Erythroblast (primary cell): Measurements from ENCODE around the gene CHADL.

Source experiments
- GATA1 ChIP-seq: IDR thresholded peaks from 2 replicates; pipeline ENCODE4 v1.6.1; 2011; ENCODE audit warnings: low read depth, mild to moderate bottlenecking, control low read depth, low read length, moderate library complexity
- POLR2A ChIP-seq: IDR thresholded peaks from 2 replicates; pipeline ENCODE4 v1.6.1; 2011; ENCODE audit warnings: mild to moderate bottlenecking, low read length

- no peak for TF ChIP-seq POLR2A
- no peak for TF ChIP-seq GATA1
Measured at GRCh38 chr22:41198027-41198580, 42.6 kb downstream of the CHADL start.
